Nephron progenitor cell (in vitro differentiated cells): ENCODE results near the gene PBOV1.

Source experiments
- DNase-seq: peaks from one replicate; pipeline ENCODE4 v3.0.0; 2021
- H3K27ac Mint-ChIP-seq: 2 replicates; pipeline ENCODE4 v1.8.0; 2021; ENCODE audit warnings: mild to moderate bottlenecking, moderate library complexity, mixed read lengths
- H3K27me3 Mint-ChIP-seq: 2 replicates; pipeline ENCODE4 v1.8.0; 2021; ENCODE audit warnings: mild to moderate bottlenecking, low read depth, mixed read lengths; ENCODE audit not compliant: poor library complexity
- H3K36me3 Mint-ChIP-seq: 2 replicates; pipeline ENCODE4 v1.8.0; 2021; ENCODE audit warnings: low read depth, mixed read lengths
- H3K4me1 Mint-ChIP-seq: 2 replicates; pipeline ENCODE4 v1.8.0; 2021; ENCODE audit warnings: mixed read lengths
- H3K4me3 Mint-ChIP-seq: 2 replicates; pipeline ENCODE4 v1.8.0; 2021; ENCODE audit warnings: mild to moderate bottlenecking, moderate library complexity, mixed read lengths
- H3K9me3 Mint-ChIP-seq: 2 replicates; pipeline ENCODE4 v1.8.0; 2021; ENCODE audit warnings: mild to moderate bottlenecking, moderate library complexity, mixed read lengths
- TF ChIP-seq, protein P1 (sequence below): fragments of 200-600 bp; sonication (generic); IDR thresholded peaks from 2 replicates; pipeline ENCODE4 v1.5.0; 2021; ENCODE audit warnings: antibody characterized with exemption

Gene PBOV1

DNA sequence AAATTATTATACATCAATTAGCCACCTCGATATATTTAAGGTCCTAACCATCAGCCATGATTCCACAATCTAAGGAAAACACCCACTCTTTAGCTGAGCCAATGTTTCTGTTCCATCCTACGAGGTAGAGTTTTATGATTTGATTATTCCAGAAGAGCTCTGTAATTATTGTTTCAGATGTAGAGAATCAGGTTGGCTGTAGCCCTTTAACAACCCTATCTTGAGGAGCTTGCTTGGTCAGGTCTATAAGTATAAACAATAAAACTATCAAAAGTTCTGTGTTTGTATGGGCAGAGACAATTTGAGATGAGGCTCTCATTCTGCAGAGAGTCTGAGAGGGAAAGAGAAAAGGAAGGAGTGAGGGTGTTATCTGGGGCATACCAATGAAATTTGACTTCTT lies at the start of gene PBOV1:
Gene PBOV1 (minus strand): TSS at position 43 of the 400 bp plus-strand sequence. CDS start 96 bp downstream, outside the sequence.
- no peak within 1 kb of the TSS for H3K4me3 Mint-ChIP-seq
- H3K27ac Mint-ChIP-seq = no peak within 1 kb of the TSS
- H3K9me3 Mint-ChIP-seq = no peaks in the 10 kb centered on the region
- TF ChIP-seq, protein P1, sequence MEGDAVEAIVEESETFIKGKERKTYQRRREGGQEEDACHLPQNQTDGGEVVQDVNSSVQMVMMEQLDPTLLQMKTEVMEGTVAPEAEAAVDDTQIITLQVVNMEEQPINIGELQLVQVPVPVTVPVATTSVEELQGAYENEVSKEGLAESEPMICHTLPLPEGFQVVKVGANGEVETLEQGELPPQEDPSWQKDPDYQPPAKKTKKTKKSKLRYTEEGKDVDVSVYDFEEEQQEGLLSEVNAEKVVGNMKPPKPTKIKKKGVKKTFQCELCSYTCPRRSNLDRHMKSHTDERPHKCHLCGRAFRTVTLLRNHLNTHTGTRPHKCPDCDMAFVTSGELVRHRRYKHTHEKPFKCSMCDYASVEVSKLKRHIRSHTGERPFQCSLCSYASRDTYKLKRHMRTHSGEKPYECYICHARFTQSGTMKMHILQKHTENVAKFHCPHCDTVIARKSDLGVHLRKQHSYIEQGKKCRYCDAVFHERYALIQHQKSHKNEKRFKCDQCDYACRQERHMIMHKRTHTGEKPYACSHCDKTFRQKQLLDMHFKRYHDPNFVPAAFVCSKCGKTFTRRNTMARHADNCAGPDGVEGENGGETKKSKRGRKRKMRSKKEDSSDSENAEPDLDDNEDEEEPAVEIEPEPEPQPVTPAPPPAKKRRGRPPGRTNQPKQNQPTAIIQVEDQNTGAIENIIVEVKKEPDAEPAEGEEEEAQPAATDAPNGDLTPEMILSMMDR = no peak
- no peaks in the 10 kb centered on the region for H3K36me3 Mint-ChIP-seq
- no peaks in the 10 kb centered on the region for H3K4me1 Mint-ChIP-seq
- no peak for DNase-seq
- no peaks in the 10 kb centered on the region for H3K27me3 Mint-ChIP-seq

DNA sequence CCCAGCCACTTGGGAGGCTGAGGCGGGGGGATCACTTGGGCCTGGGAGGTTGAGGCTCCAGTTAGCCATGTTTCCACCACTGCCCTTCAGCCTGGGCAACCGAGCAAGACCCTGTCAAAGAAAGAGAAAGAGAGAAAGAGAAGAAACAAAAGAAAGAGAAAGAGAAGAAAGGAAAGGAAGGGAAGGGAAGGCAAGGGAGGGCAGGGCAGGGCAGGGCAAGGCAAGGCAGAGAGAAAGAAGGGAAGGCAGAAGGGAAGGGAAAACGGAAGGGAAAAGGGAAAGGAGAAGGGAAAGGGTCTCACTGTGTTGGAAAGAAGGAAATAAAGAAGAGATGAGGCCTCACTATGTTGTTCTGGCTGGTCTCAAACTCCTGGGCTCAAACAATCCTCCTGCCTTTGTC lies 47.8 kb upstream of the PBOV1 start:
- Mint-ChIP-seq H3K27me3 (peaks cover 10% of the 10 kb centered on the region), H3K4me3 (no peak overlapping the region), H3K36me3 (no peaks in the 10 kb centered on the region), H3K4me1 (no peaks in the 10 kb centered on the region), H3K27ac (no peak overlapping the region), H3K9me3 (peaks cover 3% of the 10 kb centered on the region)
- no peak for DNase-seq
- TF ChIP-seq, protein P1 = no peak

DNA sequence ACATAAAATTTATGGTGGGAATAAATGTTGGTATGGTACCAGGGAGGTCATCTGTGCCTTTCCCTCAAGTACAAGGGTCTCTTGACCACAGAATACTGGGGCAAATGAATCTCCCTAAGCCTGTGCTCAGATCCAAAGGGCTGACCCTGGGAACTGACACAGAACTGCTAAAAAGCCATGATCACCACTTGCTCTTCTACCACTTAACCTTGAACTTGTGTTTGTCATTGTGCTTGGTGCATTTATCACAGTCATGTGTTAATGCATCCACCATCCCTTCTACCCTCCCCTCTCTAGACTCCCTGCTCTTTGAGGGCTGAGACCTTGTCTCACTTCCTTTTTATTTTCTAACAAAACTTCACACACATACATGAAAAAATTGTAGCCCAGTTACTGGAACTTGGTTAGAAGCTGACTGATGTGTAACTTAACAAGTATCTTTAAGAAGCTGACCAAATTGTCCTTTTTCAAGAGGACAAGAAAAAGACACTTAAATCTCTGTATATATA lies 46.1 kb upstream of the PBOV1 start:
- no peak overlapping the region for H3K4me3 Mint-ChIP-seq
- no peaks in the 10 kb centered on the region for H3K4me1 Mint-ChIP-seq
- peaks cover 12% of the 10 kb centered on the region for H3K27me3 Mint-ChIP-seq

GRCh38 chr6:138263963-138264362 lies 45.7 kb upstream of the PBOV1 start:
- no peak overlapping the region for H3K27ac Mint-ChIP-seq
- no peak for DNase-seq
- peaks cover 12% of the 10 kb centered on the region for H3K27me3 Mint-ChIP-seq
- H3K36me3 Mint-ChIP-seq = no peaks in the 10 kb centered on the region
- H3K9me3 Mint-ChIP-seq = peaks cover 3% of the 10 kb centered on the region
- TF ChIP-seq, protein P1 = no peak
- no peaks in the 10 kb centered on the region for H3K4me1 Mint-ChIP-seq
- H3K4me3 Mint-ChIP-seq = no peak overlapping the region

More for the DNA sequence above, 46.1 kb upstream of the PBOV1 start:
- Mint-ChIP-seq H3K36me3 (no peaks in the 10 kb centered on the region), H3K27ac (no peak overlapping the region), H3K9me3 (peaks cover 3% of the 10 kb centered on the region)
- TF ChIP-seq, protein P1 = no peak
- no peak for DNase-seq

- Mint-ChIP-seq H3K4me1 (no peaks in the 10 kb centered on the region), H3K9me3 (peaks cover 3% of the 10 kb centered on the region), H3K27ac (no peak overlapping the region)
Observed at GRCh38 chr6:138261116-138261780, 43.0 kb upstream of the PBOV1 start.

More at GRCh38 chr6:138261116-138261780, 43.0 kb upstream of the PBOV1 start:
- TF ChIP-seq, protein P1 = no peak
- DNase-seq = no peak
- peaks cover 10% of the 10 kb centered on the region for H3K27me3 Mint-ChIP-seq
- H3K36me3 Mint-ChIP-seq = no peaks in the 10 kb centered on the region
- H3K4me3 Mint-ChIP-seq = no peak overlapping the region
